ENCODE data around the gene CRLF1. TPM values are rescaled to one million over a fixed set of nuclear protein-coding genes. Genes with fewer than 3 reads are reported as not detected.

CRLF1 gene
- total RNA-seq, 1 donor from 2014 or later = 55.3 TPM

GRCh38 chr19:18605546-18606280, 886 bp downstream of the CRLF1 start:
- Mint-ChIP-seq H3K36me3 (ENCODE audit: unreplicated experiment) (peaks cover 4% of the 10 kb centered on the region), H3K27me3 (ENCODE audit: unreplicated experiment) (peaks cover 26% of the 10 kb centered on the region), H3K9me3 (ENCODE audit: unreplicated experiment) (peaks cover 8% of the 10 kb centered on the region), H3K27ac (ENCODE audit: unreplicated experiment) (peak overlapping the region; percentile 91), H3K4me1 (ENCODE audit: low read depth, unreplicated experiment) (peaks cover 12% of the 10 kb centered on the region), H3K4me3 (ENCODE audit: unreplicated experiment) (peak overlapping the region; percentile 88)
- TF ChIP-seq CTCF (IDR thresholded peaks at IDR 0.05; ENCODE audit: partially characterized antibody, unreplicated experiment) = no peak
- DNase-seq = no peak

GRCh38 chr19:18605196-18605545, 1.4 kb downstream of the CRLF1 start:
- no peak for TF ChIP-seq CTCF (IDR thresholded peaks at IDR 0.05; ENCODE audit: partially characterized antibody, unreplicated experiment)
- Mint-ChIP-seq H3K27me3 (ENCODE audit: unreplicated experiment) (peaks cover 26% of the 10 kb centered on the region), H3K27ac (ENCODE audit: unreplicated experiment) (peak overlapping the region; percentile 91), H3K9me3 (ENCODE audit: unreplicated experiment) (peaks cover 8% of the 10 kb centered on the region), H3K4me1 (ENCODE audit: low read depth, unreplicated experiment) (peaks cover 12% of the 10 kb centered on the region), H3K4me3 (ENCODE audit: unreplicated experiment) (peak overlapping the region; percentile 88), H3K36me3 (ENCODE audit: unreplicated experiment) (peaks cover 4% of the 10 kb centered on the region)
- no peak for DNase-seq

- Mint-ChIP-seq H3K36me3 (ENCODE audit: unreplicated experiment) (peaks cover 4% of the 10 kb centered on the region), H3K4me1 (ENCODE audit: low read depth, unreplicated experiment) (peaks cover 12% of the 10 kb centered on the region), H3K4me3 (ENCODE audit: unreplicated experiment) (peak overlapping the region; percentile 88), H3K27ac (ENCODE audit: unreplicated experiment) (no peak overlapping the region), H3K27me3 (ENCODE audit: unreplicated experiment) (peaks cover 28% of the 10 kb centered on the region), H3K9me3 (ENCODE audit: unreplicated experiment) (peaks cover 8% of the 10 kb centered on the region)
- DNase-seq = no peak
- TF ChIP-seq CTCF (IDR thresholded peaks at IDR 0.05; ENCODE audit: partially characterized antibody, unreplicated experiment) = no peak
These were observed 1.8 kb downstream of the CRLF1 start for GRCh38 chr19:18604820-18605159.

- no peak for TF ChIP-seq CTCF (IDR thresholded peaks at IDR 0.05; ENCODE audit: partially characterized antibody, unreplicated experiment)
- peaks cover 4% of the 10 kb centered on the region for H3K36me3 Mint-ChIP-seq (ENCODE audit: unreplicated experiment)
- H3K4me1 Mint-ChIP-seq (ENCODE audit: low read depth, unreplicated experiment) = peaks cover 12% of the 10 kb centered on the region
- peaks cover 8% of the 10 kb centered on the region for H3K9me3 Mint-ChIP-seq (ENCODE audit: unreplicated experiment)
- H3K4me3 Mint-ChIP-seq (ENCODE audit: unreplicated experiment) = peak overlapping the region; percentile 88
- H3K27me3 Mint-ChIP-seq (ENCODE audit: unreplicated experiment) = peaks cover 23% of the 10 kb centered on the region
- H3K27ac Mint-ChIP-seq (ENCODE audit: unreplicated experiment) = no peak overlapping the region
- no peak for DNase-seq
These were observed 2.4 kb downstream of the CRLF1 start for GRCh38 chr19:18603958-18604819.

All from glutamatergic neuron (in vitro differentiated cells).